Right lobe of liver (tissue), 4 donors: ENCODE measurements around the gene CFLAR.

Source experiments
- CTCF ChIP-seq, 4 donors: fragments of 200-600 bp in 3 of 4; fragments of 450-650 bp in 1 of 4; IDR thresholded peaks; one replicate each; pipeline versions ENCODE4 v1.5.1 to v1.8.0; 2016 to 2022; ENCODE audit warnings: antibody characterized with exemption in 4 of 4, mild to moderate bottlenecking in 2 of 4
- POLR2A ChIP-seq: fragments of 450-650 bp; IDR thresholded peaks from one replicate; pipeline ENCODE4 v1.6.1; 2017; ENCODE audit warnings: antibody characterized with exemption, mild to moderate bottlenecking
- donor health status: DM: no; HTN: no; CAD: no.
- donor health status: DM: no; HTN: no; CAD: no.
- donor health status: DM: no; HTN: yes; CAD: no.

- TF ChIP-seq CTCF (IDR thresholded peaks at IDR 0.05) (no peak), POLR2A (no peak)
Measured at GRCh38 chr2:201204655-201205514, 88.9 kb downstream of the CFLAR start.
